Adrenal gland (tissue), 12 donors: ENCODE results near the gene CTAGE8. TPM values are rescaled to one million over a fixed set of nuclear protein-coding genes. Genes with fewer than 3 reads are reported as not detected.
"Not testable (repeated sequence)": the region's sequence is repeated elsewhere in the genome, so short reads cannot be mapped to it uniquely, and the experiment has no call there.

Experiments used
- DNase-seq, 7 donors: peaks; one replicate each; pipeline ENCODE4 v3.0.0-alpha.2; 2019 to 2020
- H3K27ac ChIP-seq, 5 donors: fragments of 200-600 bp; sonication (generic) in 4 of 5; 1 replicate in 3 of 5; 2 replicates in 2 of 5; pipeline versions ENCODE4 v1.5.1 to v1.8.0; 2016 to 2020; ENCODE audit warnings: mild to moderate bottlenecking in 1 of 5
- H3K27me3 ChIP-seq: fragments of 200-600 bp; 2 replicates; pipeline ENCODE4 v1.8.0; 2021
- H3K36me3 ChIP-seq, 2 donors: fragments of 200-600 bp; replicated peaks in 1 of 2; 1 replicate in 1 of 2; 2 replicates in 1 of 2; pipeline versions ENCODE4 v1.5.1 to v1.8.0; 2018 to 2022
- H3K4me1 ChIP-seq, 2 donors: fragments of 200-600 bp; replicated peaks in 1 of 2; 1 replicate in 1 of 2; 2 replicates in 1 of 2; pipeline versions ENCODE4 v1.5.1 to v1.8.0; 2018 to 2021
- H3K4me3 ChIP-seq, 4 donors: fragments of 200-600 bp; sonication (generic) in 3 of 4; one replicate each; pipeline ENCODE4 v1.5.1; 2016 to 2018
- H3K9me3 ChIP-seq, 3 donors: fragments of 200-600 bp; sonication (generic) in 1 of 3; replicated peaks in 1 of 3; 1 replicate in 2 of 3; 2 replicates in 1 of 3; pipeline versions ENCODE4 v1.5.1 to v1.8.0; 2016 to 2021
- WGBS, 4 donors: extraction: QIAGEN DNeasy Blood & Tissue Kit in 2 of 4; methylation state at CpG; one replicate each; pipeline versions ENCODE4 v1.1.5 to v1.1.7; 2013 to 2017; 5-methylcytosine and 5-hydroxymethylcytosine counted together
- intact Hi-C, 2 donors: fragments of 100-400 bp; cut with DNase I; formaldehyde crosslinking; loops; one replicate each; pipeline versions ENCODE4 v1.14.1 to v1.15.0; 2022 to 2023
- polyA plus RNA-seq, 3 donors: library from polyadenylated mRNA; stranded (reverse); fragments of 200-250 nt in 2 of 3; fragments of 350-450 nt in 1 of 3; fragmentation: Illumina TruSeq in 1 of 3; extraction: RNeasy Lipid Tissue Mini Kit (QIAGEN cat#74804) in 1 of 3; gene quantifications; one replicate each; pipeline ENCODE4 v1.2.3, GENCODE V29; 2013 to 2014
- total RNA-seq, 9 donors: library from RNA; depleted of rRNA in 4 of 9; stranded (reverse); fragments of >200 nt in 4 of 9; fragments of 120-200 nt in 1 of 9; fragmentation: NEBNext Ultra II Directional in 1 of 9; extraction: Animal tissue kit (Norgen Biotek cat#: 25700) in 1 of 9; gene quantifications; one replicate each; pipeline versions ENCODE4 v1.1.0 to v1.2.4, GENCODE V29; 2013 to 2023
- donor health status: healthy with polysubstance abuse.
- donor health status: Bipolar disorder and iron deficiency.
- donor health status: DM: yes; HTN: yes; CAD: no.
- donor health status: DM: no; HTN: no; CAD: no.
- donor health status: DM: no; HTN: no; CAD: no.
- donor health status: DM: yes; HTN: yes; CAD: no.

Gene CTAGE8
- total and polyA plus RNA-seq, 12 donors: 0.22 to 1.9 (median 0.40) TPM; not detected in 7

DNA sequence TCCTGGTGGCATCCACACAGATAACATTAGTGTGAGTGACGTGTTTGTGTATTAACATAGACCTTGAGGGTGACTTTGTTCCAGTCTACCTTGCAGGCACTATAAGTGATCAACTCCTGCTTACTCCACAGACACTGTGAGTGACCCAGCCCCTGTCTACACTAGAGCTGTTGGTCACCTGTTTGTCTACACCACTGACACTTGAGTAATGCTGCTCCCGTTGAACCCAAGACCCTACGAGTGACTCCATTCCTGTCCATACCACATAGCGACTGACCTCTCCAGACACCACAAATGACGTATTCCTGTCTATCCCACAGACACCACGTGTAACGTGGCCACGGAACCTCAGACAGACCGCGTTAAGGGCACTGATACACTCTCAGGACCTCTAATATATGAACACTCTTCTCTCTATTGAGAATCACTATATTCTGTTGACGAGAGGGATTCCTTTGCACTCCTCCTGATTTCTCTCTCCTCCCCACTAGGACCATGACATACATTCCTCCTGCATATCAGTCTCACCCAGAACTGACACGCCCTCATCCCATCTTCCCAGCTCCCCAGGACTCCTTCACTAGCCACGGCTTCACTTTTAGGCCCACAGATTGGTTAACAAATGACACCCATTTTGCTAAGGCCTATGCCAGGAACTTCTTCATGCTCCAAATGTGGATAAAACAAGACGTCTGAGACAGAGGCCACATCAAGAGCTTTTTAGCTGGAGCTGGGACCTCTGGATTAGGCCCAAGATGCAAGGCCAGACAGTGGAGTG, 23.5 kb upstream of the CTAGE8 start:
- H3K27ac ChIP-seq, H3K36me3 ChIP-seq, H3K4me3 ChIP-seq, H3K4me1 ChIP-seq, H3K27me3 ChIP-seq, DNase-seq, H3K9me3 ChIP-seq, intact Hi-C loops: not testable (repeated sequence)
- WGBS, 4 donors: 82 to 94% (median 89%) methylated on average over 2 to 6 of the region's 14 CpGs

DNA sequence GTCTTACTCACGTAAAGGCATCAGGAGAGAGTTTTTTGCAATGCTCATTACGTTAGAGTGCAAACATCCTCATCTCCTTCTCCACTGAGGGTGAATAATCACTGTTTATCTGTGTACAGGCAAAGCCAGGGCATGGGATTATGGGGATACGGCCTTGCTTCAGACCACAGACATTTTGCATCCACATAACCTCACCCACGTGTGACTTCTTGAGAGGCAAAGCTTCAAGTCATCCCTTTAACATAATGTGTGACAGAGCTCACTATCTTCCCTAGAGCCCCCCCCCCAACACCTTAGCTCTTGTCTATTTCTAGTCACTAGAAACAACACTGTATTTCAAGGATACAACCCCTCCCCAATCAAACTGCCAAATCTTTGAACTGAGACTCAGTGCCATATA, 22.5 kb upstream of the CTAGE8 start:
- H3K36me3 ChIP-seq, H3K4me3 ChIP-seq, DNase-seq, H3K9me3 ChIP-seq, H3K27ac ChIP-seq, H3K4me1 ChIP-seq, H3K27me3 ChIP-seq, intact Hi-C loops: not testable (repeated sequence)
- WGBS, 4 donors: 50 to 60% (median 52%) methylated on average over 1 to 2 of the region's 4 CpGs

DNA sequence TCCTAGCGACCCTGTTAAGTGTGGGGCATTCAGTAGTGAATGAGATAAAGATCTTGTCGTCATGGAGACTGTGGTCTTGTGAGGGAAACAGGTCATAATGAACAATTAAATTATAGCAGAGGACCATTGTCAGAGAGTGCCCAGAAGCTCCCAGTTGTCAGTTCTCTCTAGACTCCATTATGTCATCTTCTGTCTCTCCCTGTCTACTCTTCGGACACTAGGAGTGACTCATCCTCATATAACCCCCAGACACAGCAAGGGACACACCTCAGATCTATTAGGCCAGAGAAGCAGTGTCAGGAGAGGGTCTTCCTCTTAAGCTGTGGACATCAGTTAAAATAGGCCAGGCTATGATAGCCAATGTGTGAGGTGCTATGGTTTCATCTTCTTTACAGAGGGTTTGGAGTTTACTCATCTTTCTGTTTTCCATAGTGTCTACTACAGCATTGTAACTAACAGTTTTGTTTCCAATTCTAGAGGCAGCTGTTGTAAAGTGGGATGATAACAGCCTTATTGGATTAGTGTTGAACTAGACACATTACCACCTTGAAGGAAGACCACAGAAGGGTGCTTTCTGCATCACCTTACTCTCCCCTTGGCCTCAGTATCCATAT, 18.2 kb upstream of the CTAGE8 start:
- WGBS, 4 donors: no CpG with 5 or more reads among the region's 3 CpGs
- H3K36me3 ChIP-seq, intact Hi-C loops: not testable (repeated sequence)

DNA sequence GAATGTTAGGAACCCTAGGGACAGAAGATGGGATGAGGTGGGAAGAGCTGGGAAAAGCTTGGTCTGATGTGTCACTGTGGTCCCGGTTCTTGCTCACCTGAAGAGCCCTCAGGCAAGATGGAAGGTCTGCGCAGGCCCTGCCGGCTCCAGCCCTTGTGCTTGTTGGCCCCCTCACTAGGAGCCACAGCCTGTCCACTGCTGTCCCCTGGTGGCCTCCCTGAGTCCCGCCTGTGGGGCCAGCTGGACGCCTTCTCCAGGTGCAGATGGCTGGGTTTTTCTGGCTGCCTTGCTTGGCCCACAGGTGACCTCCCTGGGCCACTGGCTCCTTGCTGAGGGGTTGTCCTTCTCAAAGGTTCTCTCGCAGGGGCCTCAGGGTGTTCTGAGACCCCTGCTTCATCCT, 14.6 kb upstream of the CTAGE8 start:
- DNase-seq, H3K36me3 ChIP-seq, H3K9me3 ChIP-seq, H3K27ac ChIP-seq, H3K27me3 ChIP-seq, intact Hi-C loops, H3K4me1 ChIP-seq, H3K4me3 ChIP-seq: not testable (repeated sequence)
- no CpG with 5 or more reads among the region's 6 CpGs for WGBS, 4 donors

More for the DNA sequence above, 18.2 kb upstream of the CTAGE8 start:
- not testable (repeated sequence) for DNase-seq, H3K4me1 ChIP-seq, H3K4me3 ChIP-seq, H3K27ac ChIP-seq, H3K27me3 ChIP-seq, H3K9me3 ChIP-seq

DNA sequence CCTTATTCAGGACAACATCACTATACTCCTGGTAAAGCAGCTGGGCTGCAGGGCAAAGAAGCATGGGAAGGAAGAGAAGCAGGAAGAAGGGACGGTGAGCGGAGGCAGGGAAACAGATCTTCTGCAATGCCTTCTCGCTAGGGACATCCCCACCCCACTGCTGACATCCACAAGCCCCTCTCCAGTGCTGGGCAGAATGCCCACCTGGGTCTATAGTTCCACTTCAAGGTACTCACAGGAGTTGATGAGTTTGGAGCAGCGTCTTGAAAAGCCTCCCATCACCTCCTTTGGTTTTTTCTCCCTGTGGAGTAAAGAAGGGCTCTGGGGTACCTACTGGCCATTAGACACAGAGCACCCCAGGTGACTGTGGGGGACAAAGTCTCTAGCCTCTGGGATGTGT, 13.4 kb upstream of the CTAGE8 start:
- H3K36me3 ChIP-seq, H3K9me3 ChIP-seq, H3K27me3 ChIP-seq, H3K27ac ChIP-seq, intact Hi-C loops, DNase-seq, H3K4me1 ChIP-seq, H3K4me3 ChIP-seq: not testable (repeated sequence)
- 69 to 94% (median 86%) methylated on average over 1 to 4 of the region's 4 CpGs for WGBS, 4 donors

DNA sequence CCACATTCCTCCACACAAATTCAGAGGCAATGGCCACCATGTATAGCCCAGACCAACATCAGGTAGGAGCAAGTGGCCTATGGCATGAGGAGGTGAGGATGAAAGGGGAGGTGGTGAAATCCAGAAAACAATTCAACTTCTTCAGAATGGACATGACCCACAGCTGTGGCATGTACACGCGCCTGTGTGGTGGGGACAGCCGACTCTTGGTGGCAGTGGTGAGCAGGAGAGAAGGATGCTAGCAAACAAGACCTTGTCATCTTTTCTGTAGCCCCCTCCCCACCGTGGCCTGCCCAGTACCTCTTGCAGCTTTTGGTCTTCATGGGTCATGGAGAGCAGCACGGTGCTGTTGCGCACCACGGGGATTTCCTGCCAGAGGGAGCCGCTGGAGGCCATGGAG, 12.9 kb upstream of the CTAGE8 start:
- H3K4me3 ChIP-seq, intact Hi-C loops, H3K27ac ChIP-seq, H3K4me1 ChIP-seq, H3K36me3 ChIP-seq, H3K9me3 ChIP-seq, H3K27me3 ChIP-seq, DNase-seq: not testable (repeated sequence)
- WGBS, 4 donors: no CpG with 5 or more reads among the region's 8 CpGs

DNA sequence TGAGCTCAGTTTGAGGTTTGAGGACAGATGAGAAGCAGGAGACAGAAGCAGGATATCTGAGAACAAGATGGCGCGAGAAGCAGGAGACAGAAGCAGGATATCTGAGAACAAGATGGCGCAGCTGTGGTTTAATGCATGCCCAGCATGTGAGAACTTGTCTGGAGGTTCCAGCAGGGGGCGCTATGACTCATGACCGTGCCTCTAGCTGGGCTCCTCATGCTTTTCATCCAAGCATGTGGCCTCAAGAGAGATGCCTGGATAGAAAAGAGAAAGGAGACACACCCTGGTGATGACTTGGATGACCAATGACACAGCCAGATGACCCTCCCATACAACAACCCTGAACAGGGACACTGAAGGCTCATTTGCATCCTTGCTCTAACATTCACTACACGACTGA, 10.9 kb upstream of the CTAGE8 start:
- H3K27me3 ChIP-seq, H3K4me1 ChIP-seq, DNase-seq, intact Hi-C loops, H3K9me3 ChIP-seq, H3K27ac ChIP-seq, H3K36me3 ChIP-seq, H3K4me3 ChIP-seq: not testable (repeated sequence)
- WGBS, 4 donors: 78 to 100% (median 93%) methylated on average over 2 to 4 of the region's 6 CpGs

DNA sequence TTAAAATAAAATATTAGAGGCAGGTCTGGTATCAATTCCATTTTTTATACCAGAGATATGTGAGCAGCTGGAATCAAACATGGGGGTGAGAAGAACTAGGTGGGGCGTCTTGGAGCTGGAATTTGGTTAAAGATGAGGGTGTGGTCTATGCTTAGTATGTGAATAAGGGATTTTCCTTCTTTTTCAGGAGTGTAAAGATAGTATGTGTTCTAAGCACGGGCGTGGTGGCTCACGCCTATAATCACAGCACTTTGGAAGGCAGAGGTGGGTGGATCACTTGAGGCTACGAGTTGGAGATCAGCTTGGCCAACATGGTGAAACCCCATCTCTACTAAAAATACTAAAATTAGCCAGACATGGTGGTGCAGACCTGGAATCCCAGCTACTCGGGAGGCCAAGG, 6.2 kb upstream of the CTAGE8 start:
- DNase-seq, intact Hi-C loops, H3K27ac ChIP-seq, H3K9me3 ChIP-seq, H3K4me3 ChIP-seq, H3K36me3 ChIP-seq, H3K27me3 ChIP-seq, H3K4me1 ChIP-seq: not testable (repeated sequence)
- 89 to 97% (median 92%) methylated on average over 4 of the region's 6 CpGs; no CpG with 5 or more reads in 1 of the 4 donors for WGBS, 4 donors

DNA sequence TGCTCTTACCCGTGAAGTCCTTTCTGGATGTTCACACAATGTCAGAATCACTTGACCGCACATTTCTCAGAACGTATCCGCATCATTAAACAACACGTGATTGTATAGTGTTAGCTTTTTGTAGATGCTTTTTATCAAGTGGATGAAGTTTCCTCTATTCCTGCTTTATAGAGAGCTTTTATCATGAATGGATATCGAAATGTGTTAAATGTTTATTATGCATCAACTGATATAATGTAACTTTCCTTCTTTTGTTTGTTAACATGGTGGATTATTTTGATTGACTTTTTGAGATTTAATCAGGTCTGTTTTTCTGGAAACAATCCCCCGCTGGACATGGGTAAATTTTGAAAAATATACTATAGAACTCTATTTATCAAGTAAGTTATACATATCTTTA, 4.4 kb downstream of the CTAGE8 start, which contains the start of gene OR2A7:
Gene OR2A7, minus strand, starts transcription at position 101 of the 400 bp plus-strand sequence. CDS start 5,164 bp downstream, outside the sequence.
- H3K9me3 ChIP-seq, H3K4me1 ChIP-seq, H3K27me3 ChIP-seq, intact Hi-C loops, H3K27ac ChIP-seq, H3K36me3 ChIP-seq, DNase-seq, H3K4me3 ChIP-seq: not testable (repeated sequence)
- 83 to 95% (median 90%) methylated on average over 3 to 6 of the region's 7 CpGs for WGBS, 4 donors

DNA sequence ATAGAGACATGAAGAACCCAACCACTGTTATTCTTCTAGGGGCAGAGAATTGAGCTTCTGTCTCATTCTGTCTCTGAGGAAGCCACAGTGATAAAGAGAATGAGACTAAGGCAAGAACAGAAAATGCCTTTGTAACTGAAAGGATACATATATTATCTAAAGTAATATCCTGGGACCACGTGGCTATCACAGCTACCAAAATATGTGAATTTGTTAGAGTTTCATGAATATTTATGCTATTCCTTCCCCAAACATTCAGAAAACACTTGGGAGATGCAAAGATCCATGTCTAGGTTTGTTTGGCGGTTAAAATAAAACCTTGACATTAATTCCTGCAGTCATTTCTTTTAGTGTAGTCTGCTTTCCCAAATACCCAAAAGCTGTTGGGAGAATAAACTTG, 7.0 kb downstream of the CTAGE8 start:
- H3K27ac ChIP-seq, intact Hi-C loops, DNase-seq, H3K27me3 ChIP-seq, H3K36me3 ChIP-seq, H3K9me3 ChIP-seq, H3K4me1 ChIP-seq, H3K4me3 ChIP-seq: not testable (repeated sequence)
- WGBS, 4 donors: no CpG with 5 or more reads among the region's 2 CpGs

DNA sequence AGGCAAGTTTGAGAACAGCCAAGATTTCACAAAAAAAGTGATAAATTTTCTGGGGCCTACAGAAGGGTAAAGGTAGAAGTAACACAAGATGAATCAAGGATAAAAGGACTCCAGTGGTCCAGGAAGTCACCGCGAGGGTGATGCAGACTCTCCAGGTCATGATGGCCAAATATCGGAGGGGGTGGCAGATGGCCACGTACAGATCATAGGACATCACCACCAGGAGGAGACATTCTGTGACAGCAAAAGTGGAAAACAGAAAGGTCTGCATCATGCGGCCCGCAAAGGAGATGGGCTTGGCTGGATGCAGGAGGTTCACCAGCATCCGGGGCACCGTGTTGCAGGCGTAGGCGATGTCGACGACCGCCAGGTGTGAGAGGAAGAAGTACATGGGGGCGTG, 10.0 kb downstream of the CTAGE8 start:
- WGBS, 4 donors: no CpG with 5 or more reads among the region's 14 CpGs
- H3K27ac ChIP-seq, intact Hi-C loops, H3K27me3 ChIP-seq, H3K9me3 ChIP-seq, H3K4me3 ChIP-seq, H3K4me1 ChIP-seq, DNase-seq, H3K36me3 ChIP-seq: not testable (repeated sequence)
